Stimulated activated CD8-positive, alpha-beta memory T cell treated with anti-CD3 and anti-CD28 coated beads, Interleukin-15, amount 100 ng/mL, for 4 hours (primary cell): ENCODE measurements around the gene FBXL15.

Experiments used
- DNase-seq, 2 donors: peaks; one replicate each; pipeline ENCODE4 v3.0.0-alpha.2; 2020; ENCODE audit warnings: low read depth in 2 of 2

The FBXL15 gene

DNA sequence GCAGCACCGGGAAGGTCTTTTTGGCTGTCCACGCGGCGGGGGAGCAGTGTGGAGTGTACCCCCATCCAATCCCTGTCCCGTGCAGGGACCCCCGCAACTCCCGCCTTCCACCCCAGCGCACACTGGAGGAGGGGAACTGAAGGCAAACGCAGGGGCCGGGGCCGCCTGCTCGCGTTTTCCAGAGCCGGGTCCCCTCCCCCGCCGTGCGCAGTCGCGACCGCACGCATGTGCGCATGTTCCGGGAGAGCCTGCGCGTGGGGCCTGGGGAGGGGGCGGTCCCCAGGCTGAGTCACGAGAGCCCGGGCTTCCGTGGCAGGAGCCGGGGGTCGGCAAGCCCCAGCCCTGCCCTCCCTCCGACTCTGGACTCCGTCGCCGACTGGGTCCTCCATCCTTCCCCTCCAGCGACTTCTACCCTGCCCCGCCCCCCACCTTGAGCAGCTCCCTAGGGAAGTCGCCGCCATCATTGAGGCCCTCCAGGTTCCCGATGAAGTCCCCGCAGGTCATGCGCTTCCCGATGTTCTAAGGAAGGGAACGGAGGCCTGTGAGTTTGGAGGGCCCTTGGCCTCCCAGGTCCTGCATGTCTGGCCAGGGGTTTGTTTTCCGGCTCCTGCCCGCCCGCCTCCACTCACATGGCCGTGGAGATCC lies 10.1 kb upstream of the FBXL15 start:
- no peak for DNase-seq

DNA sequence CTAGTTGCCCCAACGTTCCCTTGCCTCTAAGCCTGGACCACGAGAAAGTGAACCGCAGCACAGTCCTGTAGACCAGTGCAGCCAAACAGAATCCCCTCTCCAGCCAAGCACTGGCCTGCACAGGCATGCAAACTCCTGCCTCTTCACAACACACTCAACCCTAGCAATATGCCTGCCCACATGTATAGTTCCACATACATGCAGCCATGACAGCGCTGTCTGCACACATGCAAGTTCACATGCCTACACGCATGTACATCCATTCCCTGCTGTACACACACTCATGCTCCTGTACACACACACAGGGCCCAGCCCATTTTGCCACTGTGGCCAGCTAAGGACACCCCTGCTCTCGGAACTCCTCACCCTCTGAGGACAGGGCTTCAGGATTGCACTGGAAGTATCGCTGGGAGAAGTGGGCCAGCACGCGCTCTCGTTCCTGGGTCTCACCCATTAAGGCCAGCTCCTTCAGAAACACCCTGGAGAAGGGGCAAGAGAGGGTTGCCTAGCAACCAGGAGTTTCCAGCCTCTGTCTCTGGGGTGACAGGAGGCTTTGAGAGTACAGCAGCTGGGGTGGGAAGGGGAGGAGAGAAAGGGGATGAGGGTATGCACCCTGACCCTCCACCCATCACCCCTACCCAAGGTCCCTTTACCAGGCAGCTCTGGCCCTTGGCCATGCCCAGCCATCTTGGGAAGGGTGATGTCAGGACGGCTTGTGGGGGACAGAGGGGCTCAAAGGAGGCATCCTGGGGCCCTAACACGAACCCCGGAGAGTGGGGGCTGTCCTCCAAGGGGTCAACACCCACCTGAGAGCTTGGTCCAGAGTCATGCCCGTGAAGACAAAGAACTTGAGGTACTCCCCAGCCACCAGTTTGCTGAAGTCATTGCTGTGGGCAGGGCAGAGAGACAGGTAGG lies 9.0 kb upstream of the FBXL15 start:
- no peak for DNase-seq

DNA sequence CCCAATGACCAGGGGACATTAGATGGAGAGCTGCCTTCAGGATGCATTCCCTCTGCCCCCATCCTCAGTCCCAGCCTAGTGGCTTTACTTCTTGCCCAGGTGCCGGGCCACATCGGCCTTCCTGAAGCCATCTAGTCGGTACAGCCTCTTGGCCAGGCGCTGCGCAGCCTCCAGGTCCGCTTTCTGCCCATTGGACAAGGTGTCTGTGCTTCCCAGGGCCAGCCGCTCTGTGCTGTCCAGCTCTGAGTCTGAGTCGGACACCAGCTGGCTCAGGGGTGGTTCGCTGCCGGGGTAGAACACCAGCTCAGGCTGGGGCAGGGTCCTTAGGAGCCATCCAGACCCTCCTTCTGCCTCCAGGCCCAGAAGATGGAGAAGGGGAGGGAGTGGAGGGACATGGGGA lies 8.3 kb upstream of the FBXL15 start:
- no peak for DNase-seq

DNA sequence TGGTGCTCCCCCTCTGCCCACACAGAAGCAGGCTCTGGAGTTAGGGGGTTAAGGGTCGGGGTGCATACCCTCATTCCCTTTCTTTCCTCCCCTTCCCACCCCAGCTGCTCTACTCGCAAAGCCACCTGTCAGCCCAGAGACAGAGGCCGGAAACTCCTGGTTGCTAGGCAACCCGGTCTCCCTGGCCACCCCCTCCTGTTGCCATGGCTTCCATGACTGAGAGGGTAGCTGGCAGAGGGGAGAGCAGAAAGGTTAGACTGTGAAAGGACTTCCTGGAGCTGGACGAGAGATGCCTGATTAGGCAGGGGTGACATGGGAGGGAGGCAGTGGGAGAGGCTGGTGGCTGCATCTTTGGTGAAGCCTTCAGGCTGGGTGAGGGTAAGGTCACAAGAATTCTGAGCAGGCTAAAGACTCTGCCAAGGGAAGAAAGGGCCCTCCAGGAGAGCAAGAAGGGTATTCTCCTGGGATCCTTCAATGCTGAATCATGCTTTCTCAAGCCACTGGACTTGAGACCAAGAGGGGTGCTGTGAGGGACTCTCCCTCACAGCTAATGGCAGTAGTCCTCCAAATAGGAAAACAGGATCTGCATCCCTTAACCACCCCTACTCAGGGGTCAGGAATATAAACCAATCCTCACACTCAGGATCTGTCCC lies 7.5 kb upstream of the FBXL15 start:
- DNase-seq, result no peak

DNA sequence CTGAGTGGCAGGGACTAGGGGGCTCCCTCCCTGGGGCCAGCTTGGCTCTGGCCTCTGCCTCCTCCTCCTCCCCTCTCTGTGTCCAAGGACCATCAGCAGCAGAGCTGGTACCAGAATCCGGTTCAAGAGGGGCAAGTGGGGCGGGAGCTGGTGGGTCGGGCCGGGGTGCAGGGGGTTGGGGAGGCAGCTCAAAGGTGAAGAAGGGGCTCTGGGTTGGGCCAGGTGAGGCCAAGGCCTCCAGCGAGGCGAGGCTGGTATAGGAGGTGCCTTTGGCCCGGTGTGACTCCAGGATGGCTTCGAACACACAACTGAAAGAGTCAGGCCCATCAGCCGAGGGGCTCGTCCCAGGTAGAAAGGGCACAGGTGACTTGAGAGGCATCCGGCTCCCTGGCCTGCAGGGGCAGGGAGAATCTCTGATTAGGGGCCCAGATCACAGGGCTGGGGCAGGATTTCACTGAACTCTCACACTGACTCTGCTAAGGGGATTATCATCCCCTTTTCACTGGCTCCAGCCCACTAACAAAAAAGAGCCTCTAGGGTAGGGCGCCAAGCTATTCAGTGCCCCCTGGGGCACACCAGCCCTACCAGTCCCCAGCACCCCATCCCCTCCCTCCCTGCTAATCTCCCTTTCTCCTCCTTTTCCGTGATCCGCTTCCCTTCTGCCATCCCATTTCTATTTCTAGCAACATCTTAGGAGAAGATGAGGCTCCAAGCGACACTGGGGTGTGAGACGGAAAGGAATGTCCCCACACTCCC lies 6.7 kb upstream of the FBXL15 start:
- no peak for DNase-seq

DNA sequence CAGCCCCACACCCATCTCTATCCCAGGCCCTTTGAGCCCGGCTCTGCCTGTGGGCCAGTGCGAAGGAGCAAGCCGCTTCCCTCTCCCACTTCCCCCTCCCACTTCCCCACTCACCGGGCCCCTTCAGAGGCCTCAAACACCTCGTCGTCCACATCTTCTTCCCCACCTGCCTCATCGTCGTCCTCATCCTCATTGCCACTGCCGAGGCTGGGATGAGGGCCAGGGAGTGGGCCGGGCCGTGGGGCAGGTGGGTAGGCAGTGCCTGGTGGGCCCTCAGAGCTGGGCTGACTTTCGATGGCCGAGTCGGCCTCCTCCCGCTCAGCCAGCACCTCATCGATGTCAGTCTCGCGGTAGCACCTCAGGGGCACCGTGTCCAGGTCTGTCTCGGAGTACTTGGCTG lies 5.9 kb upstream of the FBXL15 start:
- no peak for DNase-seq

DNA sequence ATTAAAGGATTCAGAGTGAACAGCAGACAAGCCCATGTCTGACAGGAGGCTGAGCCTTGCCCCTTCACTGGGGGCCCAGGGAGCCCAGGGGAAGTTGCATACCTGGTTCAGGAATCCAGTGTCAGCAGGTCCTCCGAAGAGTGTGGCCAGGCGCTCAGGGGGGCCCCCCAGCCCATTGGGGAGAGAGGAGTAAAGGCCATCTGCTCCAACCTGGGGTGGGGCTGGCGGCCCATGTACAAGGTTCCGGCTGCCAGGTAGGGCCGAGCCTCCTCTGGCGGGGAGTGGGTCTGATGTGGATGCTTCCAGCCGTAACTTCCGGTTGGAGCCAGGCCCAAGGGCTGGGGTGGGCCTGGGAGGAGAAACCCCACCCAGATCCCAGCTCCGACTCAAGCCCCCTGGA lies 4.4 kb upstream of the FBXL15 start:
- DNase-seq, result no peak

DNA sequence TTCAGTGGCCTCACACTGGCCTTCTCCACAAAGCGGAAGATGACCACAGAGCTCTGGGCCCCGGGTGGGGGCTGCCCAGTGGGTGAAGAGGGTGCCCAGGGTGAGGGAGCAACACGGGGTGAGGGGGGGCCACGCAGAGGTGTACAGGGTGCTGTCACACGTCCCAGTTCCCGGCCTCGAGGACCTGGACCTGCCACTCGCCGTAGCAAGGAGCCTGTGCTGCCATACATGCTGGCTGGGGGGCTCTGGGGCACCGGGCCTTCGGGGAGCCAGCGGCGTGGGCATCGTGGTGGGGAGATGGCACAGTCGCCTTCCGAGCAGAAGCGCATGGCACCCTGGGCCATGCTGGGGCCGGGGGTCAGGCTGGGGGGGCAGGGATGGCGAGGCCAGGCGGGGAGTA lies 3.9 kb upstream of the FBXL15 start:
- DNase-seq, result no peak

DNA sequence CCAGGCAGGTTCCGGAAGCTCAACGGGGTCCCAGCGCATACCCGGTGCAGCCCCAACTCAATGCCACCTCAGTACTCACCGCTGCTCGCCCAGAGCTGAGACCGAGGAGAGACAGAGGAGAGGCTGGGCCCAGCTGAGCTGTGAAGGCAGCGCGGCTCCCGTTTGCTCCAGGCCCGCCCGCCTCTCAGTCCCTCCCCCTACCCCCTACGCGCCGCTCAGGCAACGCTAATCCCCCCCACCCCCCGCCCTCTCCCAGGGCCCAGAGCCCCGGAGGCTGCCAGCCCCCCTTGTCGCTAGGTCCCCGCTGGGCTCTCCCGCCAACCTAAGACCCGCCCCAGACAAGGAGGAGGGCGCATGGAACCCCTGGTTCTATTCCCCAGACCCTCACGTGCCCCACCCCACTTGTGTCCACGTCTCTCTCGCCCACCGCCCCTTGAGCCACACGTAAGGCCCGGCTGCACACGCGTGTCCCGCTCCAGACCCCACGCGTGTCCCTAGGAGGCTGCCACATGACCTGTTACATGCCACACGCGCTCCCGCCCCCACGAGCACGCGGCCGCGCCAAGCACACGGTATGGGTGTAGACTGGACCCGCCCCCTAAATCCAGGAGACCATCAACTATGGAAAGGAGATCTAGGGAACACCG lies 1.9 kb upstream of the FBXL15 start, which contains the start of gene PSD:
Gene PSD (minus strand): TSS at position 164 of the 647 bp plus-strand sequence. CDS start 1,747 bp downstream, outside the sequence.
- no peak for DNase-seq

DNA sequence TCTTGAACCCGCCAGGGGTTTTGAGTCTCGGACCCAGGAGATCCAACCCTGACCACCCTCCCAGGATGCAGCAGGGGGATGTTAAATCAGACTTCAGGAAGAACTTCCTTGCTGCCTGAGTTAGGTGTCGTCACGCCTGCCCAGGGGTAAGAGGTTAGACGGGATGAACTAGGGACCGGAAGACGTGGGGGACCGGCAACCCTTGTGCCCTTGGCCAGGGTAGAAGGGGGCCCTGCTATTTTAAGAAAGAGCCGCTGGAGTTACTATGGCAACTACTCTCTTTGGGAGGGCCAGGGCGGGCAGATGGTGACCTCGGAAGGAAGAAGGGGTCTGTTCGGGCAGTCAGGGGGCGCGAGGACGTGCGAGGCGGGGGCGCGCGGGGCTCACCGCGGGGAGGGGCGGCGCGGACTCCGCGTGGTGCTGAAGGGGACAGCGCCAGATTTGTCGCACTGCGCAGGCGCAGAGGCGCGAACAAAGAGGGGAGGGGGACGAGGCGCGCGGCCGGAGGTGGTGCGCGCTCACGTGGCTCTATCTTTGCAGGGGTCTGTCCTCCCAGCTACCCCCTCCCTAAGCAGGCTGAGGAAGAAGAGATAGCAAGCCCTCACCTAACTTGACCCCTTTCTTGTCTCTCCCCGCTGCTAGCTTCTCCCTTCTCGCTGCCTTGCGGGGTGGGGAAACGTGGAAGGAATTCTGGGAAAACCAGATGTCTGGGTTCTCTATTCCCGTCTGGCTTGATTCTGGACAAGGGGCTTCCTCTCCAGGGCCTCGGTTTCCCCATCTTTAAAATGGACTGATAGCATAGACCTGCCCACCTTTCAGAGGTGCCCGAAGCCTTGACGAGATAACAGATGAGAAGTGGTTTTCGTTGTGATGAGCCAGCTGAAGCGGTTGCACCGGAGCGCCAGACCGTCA lies 1.1 kb upstream of the FBXL15 start:
- no peak for DNase-seq

DNA sequence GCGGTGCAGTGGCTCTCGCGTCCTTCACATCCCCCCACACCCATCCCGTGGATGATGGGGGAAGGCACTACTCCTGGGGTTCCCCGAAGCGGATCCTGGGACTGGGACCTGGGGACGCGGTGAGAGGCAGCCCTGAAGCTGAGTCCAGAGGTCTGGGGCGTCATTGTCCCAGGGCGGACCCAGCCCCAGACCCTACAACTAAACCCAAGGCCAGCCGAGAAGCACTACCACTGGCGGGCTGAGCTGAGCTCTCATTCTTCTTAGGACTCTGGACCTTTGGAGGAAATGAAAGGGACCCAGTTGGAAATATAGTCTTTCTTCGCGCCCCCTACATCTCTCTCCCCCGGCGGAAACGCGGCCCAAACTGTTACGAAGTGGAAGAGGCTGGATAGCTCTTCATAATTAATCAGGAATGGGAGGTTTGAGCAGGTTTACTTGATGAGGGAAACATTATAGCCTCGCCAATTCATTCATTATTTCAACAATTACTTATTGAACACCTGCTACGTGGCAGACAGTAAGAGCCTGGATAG lies 389 bp upstream of the FBXL15 start:
- no peak for DNase-seq

DNA sequence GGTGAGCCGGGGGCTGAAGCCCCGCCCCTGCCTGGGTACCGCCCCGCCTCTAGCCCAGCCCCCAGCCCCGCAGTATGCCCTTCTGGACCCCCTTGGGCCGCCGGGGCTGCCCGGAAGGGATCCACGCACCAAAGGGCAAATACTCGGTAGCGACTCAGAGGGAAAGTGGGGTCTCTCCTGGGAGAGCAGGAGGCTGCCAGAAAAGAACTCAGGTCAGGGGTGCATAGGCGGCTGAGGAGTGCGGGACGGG lies 796 bp downstream of the FBXL15 start:
- no peak for DNase-seq

DNA sequence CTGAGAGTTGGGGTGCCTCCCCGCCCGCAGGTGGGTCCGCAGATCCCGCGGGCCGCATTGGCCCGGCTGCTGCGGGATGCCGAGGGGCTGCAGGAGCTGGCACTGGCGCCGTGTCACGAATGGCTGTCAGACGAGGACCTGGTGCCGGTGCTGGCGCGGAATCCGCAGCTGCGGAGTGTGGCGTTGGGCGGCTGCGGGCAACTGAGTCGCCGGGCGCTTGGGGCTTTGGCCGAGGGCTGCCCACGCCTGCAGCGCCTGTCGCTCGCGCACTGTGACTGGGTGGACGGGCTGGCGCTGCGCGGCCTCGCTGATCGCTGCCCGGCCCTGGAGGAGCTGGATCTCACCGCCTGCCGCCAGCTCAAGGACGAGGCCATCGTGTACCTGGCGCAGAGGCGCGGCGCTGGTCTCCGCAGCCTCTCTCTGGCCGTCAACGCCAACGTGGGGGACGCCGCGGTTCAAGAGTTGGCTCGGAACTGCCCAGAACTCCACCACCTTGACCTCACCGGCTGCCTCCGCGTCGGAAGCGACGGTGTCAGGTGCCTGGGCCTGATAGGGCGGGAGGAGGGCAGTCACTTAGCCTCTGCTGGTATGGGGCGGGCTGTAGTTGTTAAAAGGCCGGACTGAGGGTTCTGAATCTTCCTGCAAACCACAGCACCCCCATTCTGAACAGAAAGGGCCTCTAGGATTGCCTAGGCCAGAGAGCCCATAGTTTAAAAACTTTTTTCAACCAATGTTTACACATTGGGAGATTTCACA lies 1.3 kb downstream of the FBXL15 start:
- DNase-seq, result no peak

DNA sequence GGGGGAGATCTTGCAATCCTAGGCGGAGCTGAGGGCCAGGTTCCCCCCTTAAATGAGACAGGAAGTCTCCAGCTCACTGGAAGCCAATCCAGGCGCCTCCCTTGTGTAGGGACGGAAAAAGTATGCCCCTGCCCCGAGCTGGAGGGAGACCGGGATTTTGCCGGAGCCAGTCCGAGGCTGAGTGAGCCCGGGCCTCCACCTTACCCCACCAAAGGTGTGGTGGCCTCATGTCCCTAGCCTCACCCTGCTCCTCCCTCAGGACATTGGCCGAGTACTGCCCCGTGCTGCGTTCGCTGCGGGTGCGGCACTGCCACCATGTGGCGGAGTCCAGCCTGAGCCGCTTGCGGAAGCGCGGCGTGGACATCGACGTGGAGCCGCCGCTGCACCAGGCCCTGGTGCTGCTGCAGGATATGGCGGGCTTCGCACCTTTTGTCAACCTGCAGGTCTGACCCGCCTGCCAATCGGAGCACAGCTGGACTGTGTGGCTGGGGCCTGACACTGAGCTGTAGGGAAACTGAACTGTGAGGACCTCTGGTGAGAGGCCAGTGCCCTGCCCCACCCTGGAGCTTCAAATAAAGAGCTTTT lies 2.0 kb downstream of the FBXL15 start:
- no peak for DNase-seq

DNA sequence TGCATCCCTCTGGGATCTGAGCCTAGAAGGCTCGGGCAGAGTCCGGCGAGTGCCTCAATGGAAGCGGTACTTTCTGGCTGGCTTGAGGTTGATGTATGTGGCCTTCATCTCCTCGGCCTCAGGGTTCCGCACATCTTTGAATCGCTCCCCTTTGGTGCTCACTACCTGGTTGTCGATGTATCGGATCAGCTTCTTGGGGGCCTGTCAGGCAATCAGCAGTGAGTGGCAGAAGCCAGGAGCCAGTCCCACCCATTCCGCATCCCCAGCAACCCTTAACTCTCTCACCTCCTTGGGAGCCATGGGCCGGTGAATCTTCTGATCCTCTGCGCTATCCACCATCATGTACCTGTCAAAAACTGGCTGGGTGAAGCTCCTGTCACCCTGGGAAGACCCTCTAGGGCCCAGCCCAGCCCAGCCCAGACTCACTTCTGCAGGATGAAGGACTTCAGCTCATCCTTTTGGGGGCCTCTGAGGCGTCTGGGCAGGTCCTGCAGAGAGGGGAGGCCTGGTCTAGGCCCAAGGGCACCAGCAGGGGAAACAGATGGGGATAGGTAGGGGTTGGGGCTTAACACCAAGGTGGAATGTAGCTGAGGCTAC lies 2.8 kb downstream of the FBXL15 start:
- no peak for DNase-seq

DNA sequence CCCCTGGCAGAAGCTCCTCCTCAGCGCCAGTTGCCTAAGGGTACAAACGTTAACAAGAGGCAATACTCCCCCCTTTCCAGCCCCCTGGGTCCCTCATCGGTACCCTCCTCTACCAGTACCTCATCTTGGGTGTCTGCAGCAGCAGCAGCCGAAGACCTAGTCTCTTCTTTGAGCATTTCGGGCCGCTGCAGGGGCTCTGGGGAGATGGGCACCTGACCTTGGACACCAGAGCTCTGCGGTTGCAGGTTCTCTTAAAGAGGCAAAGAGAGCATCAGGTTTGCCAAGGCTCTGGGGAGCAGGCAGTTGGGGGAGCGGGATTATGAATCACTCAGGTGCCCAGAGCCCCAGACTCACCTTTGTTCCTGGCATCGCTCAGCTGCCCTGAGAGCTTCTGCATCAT lies 3.5 kb downstream of the FBXL15 start:
- DNase-seq, result no peak

DNA sequence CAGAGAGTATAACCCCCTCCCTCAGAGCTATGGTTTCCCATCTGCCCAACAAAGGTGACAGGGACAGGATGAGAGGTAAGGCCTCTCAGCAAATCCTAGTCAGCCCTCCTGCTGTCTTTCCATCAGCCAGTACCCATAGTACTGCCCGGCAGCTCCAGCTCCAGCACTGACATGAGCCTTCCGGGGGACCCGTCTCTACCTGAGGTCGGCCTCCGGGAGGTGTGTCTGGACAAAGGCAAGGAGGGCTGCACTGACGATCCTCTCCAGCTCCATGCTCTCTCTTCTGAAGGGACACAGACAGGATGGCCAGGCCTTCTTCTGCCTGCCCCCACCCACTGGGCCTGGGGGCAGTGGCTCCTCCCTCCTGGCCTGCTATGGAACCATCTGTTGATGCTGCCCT lies 4.3 kb downstream of the FBXL15 start:
- DNase-seq, result no peak

DNA sequence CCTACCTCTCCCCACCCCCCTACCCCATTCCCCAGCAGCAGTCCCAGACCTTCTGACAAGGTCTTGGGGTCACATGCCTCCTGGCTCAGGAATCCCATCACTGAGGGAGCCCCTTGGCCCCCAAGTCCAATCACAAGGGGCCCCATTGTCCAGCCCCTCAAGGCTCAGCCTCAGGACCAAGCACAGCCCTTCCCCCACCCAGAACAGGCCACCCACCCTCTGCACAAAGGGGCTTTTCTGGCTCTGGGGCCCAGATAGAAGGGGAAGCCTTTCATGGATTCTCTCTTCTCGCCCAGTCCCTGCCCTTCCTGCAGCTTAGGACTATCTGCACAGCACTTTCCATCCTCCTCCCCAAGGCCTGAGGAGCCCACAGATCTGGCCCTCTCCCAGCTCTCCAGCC lies 4.8 kb downstream of the FBXL15 start:
- DNase-seq, result no peak

DNA sequence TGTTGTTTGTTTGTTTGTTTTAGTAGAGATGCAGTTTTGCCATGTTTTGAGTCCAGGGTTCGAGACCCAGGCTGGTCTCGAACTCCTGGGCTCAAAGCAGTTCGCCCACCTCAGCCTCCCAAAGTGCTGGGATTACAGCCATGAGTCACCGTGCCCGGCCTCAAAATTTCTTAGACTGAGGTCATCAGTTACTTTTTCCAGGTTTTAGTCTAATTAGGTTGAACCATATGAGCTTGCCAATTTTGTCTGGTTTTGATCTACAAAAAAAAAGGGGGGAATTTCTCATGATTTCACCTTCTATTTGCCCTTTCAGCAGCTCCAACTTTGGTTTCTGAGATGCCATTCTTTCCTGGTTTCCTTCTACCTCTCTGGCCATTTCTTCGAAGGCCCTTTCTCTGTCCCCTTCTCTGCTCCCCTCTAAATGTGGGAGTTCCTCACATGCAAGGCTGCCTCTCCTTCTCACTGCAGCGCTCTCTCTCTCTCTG lies 6.2 kb downstream of the FBXL15 start:
- no peak for DNase-seq
